ENCODE results near the gene POU2F3.
A peak's percentile ranks its signal among the peaks of the same experiment; 100 is the strongest.
"Not testable (repeated sequence)": the region's sequence is repeated elsewhere in the genome, so short reads cannot be mapped to it uniquely, and the experiment has no call there.

POU2F3 gene

DNA sequence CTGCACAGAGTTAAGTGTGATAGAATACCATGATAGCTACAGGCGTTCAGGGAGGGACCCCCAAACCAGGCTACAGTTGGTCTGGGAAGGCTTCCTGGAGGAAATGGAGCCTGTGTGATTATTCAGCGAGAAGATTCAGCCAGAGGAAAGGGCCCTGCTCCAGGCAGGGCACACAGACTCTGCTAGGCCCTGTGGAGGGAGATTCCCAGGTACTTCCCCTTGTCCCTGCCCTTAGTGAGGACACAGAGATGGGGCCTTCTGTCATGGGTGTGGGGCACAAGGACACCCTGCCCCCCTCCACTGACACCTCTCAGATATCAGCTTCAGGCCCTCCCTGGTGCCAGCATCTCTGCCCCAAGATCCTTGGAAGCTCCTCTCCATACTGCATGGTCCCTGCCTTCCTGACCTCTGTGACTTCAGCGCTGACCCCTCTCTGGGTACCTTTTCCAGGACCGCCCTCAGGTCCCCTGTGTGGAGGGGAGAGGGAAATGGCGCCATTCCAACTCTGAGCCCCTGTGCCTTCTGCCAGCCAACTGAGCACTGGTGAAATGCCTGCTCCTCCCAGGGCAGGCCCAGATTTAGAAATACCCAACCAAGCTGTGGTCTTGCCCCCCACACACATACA is 12.6 kb upstream of the POU2F3 start:
- DNase-seq: no peak

DNA sequence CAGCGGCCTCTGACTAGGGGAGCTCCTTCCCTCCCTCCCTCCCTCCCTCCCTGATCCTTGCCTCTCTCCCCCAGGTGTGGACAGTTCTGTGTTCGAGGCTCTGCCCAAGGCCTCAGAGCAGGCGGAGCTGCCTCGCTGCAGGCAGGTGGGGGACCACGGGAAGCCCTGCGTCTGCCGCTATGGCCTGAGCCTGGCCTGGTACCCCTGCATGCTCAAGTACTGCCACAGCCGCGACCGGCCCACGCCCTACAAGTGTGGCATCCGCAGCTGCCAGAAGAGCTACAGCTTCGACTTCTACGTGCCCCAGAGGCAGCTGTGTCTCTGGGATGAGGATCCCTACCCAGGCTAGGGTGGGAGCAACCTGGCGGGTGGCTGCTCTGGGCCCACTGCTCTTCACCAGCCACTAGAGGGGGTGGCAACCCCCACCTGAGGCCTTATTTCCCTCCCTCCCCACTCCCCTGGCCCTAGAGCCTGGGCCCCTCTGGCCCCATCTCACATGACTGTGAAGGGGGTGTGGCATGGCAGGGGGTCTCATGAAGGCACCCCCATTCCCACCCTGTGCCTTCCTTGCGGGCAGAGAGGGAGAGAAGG is 11.1 kb upstream of the POU2F3 start:
- no peak for DNase-seq

DNA sequence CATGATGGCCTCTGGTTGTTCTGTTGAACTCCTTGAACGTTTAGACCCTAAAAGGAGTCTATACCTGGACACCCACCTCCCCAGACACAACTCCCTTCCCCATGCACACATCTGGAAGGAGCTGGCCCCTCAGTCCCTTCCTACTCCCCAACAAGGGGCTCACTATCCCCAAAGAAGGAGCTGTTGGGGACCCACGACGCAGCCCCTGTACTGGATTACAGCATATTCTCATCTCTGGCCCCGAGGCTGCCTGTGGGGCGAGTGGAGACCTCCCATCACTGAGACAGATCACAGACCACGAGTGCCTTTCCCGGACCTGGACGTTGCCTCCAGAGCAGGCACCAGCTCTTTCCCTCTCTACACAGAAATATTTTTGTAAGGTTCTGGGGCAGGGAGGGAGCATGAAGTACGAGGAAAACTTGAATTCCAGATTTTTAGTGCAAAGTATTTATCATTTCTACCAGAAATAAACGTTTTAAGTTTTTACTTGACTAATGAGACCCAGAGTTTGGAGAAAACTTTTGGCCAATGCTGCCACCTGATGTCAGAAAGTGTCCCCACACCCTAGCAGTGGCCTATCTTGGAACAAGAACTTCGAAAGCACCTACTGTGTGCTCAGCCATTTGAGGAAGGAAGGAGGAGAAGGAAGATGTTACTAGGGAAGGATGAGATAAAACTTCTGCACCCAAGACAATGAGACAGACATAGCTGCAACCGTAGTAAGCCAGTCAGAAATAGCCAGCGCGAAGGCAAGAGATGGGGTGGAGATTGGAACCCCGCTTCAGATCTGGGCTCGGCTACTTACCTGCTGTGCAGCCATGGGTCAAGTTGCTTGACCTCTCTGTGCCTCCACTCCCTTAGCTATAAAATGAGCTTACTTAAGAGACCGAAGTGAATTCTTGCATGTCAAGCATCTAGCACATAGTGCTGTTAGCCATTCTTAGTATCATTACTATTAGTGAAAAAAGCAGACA is 10.2 kb upstream of the POU2F3 start:
- DNase-seq: peak; percentile 64

DNA sequence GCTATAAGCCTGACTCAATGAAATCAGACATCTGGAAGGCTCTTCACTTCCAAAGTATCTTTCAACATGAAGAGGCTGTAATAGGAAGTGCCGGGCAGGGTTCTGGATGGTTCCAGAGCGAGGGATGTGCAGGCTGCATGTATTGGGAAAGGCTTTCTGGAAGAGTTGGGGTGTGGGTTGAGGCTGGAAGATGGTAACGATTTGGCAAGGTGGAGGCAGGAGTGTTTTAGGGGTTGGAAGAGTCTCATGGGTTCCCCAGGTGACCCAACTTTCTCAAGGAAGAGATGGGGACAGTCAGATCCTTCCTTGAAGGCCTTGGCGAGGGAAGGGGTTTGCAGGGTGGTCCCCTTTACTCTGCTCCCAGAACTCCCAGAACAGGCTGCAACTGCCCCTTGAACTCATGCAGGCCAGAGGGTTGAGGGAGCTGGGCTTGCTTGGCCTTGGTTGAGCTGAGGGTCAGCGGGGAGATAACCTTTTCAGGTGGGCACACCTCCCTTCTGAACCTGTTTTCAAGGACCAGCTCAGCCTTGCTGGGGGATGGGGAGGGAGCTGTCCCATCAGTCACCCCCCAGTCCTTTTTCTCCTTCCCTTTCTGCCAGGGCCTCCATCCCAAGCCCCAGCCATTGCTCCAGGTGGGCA is 9.4 kb upstream of the POU2F3 start:
- no peak for DNase-seq

DNA sequence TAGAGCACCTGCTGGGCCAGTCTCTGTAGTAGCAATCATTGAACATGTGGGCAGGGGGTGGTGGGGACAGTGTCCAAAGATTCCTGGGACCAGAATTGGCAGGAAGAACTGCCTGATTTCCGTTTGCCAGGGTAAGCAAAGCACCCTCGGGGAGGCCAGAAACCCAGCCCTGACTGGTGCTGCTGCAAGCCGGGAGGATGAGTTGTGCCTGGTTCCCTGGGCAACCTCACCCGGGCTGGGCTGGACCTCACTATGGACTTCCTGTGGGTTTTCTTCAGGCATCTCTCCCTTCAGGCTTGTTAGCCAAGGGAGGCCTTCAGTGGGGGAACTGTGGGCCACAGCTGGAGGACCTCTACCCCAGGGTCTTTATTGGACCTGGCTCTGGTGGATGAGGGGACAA is 8.0 kb upstream of the POU2F3 start:
- no peak for DNase-seq

DNA sequence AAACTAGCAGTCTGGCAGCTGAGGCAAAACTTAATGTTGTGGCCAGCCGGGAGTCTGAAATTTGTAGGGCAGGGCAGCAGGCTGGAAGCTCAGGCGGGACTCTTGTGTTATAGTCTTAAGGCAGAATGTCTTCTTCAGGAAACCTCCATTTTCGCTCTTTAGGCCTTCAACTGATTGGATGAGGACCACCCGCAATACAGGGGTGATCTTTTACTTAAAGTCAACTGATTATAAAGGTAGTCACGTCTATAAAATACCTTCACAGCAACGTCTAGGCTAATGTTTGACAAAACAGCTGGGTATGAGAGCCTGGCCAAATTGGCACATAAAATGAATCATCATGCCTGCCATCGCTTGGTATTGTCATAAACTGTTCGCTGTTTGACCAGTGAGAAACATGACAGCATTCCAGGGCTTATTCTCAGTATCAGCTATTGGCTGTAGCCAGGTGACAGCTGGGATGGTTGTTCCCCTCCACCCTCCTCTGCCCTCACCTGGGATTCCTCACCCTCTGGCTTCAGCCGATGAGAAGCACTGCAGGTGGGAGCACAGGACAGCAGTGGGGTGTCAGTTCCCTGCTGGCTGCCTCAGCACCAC is 6.6 kb upstream of the POU2F3 start:
- no peak for DNase-seq

DNA sequence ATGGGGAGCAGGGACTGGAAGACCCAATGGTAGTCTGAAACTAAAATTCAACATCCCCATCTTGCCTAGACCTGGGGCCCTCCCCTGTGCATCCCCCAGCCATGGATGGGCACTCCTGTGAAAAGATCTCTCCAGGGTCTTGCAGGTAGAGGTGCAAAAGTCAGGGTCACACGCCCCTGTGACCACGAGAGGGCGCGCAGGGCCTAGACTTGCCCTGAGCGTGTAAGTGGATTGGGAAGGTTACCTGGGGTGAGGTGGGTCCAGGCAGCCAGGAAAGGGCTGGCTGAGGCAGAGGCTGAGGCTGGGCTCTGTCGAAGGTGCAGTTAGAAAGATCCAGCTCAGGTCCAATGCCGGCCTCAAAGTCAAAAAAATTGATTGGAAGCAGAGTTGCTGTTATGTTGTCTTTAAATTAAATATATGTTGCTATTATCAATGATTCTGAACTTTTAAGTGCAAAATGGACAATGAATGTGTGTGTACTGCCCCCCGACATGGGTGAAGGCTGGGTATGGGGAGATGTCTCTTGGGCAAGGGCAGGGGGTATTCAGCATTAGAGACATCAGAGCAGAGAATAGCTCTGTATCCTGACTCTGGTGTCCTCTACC is 4.8 kb upstream of the POU2F3 start:
- no peak for DNase-seq

DNA sequence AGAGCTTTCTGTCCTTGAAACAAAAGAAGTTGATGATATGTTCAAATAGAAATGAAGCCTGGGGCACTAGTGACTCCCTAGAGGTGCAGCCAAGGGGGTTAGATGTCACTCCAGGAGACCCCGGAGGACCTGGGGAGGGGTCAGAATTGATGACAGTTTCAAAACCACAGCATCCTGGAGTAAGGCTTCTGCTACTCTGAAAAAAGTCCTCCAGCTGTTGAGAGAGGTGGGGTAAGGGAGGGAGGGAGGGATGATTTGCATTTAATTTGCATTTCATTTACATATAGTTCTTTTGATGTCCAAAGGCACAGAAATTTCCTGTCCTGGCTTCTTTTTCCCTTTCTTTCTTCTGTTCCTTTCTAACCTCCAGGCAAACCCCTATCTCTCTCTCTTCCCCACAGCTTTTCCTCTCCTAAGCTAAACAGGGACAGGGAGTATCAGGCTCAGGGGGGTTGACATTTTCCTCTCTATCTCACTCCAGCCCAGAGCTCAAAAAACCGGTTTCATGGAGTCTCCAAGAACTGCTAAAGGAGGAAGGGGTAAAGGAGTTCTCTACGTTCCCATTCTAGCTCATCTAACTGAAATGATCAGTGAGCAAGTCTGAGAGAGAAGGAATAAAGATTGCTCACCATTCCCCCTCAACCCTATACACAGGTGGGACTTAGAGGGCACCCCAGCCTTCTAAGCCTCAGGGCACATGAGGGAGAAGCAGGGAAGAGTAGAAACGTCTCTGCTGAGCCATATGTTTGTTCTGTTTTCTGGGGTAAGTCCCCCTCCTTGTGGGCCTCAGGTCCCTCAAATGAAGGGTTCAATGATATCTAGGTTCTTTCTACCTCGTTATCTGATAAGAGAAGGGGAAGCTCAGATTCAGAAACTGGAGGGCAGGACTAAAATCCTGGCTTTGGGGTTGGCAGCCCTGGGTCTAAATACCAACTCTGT is 3.5 kb upstream of the POU2F3 start:
- DNase-seq: no peak

DNA sequence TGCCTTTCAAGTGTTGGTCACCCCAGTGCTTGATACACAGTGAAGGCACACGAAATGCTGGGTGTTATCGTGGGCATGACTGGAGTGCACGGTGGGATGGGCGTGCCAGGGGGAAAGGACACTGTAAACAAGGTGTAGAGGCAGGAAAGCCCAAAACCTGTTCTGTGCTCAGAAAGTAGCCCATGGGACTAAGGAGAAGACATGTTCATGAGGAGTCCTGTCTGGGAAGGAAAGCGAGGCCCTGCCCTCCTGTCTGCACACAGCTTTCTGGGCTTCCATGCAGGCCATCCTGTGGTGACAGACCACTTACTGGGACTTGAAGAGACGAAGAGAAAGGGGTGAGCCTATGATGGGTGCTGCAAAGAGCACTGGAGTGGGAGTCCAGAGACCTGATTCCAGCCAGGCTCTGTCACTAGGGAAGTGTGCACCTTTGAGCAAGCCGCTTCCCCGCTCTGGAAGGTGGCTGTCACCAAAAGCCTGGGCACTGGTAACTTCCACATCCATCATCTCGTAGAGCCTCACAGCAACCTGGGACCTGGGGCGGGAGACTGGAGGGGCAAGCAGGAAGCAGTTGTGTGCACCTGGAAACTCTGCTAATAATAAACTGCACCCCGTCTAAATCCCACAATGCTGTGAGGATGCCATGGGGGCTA is 846 bp upstream of the POU2F3 start:
- DNase-seq: no peak

DNA sequence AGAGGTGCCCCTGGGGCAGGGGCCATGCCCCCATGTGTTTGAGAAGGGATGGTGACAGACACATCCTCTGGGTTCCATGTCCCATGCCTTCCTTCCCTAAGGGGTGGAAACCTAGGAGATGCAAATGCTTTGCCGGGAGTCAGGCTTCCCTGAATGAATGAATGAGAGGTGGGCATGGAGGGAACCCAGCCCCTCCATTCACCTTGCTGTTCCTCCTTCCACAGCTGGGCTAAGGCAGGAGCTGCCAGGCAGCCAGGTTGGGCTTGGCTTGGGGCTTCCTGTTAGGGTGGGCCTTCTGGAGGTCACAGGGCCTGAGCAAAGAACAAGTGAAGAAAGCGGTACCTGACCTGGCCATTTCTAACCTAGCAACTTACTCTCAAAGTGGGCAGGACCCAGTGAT is 926 bp downstream of the POU2F3 start:
- DNase-seq: no peak

DNA sequence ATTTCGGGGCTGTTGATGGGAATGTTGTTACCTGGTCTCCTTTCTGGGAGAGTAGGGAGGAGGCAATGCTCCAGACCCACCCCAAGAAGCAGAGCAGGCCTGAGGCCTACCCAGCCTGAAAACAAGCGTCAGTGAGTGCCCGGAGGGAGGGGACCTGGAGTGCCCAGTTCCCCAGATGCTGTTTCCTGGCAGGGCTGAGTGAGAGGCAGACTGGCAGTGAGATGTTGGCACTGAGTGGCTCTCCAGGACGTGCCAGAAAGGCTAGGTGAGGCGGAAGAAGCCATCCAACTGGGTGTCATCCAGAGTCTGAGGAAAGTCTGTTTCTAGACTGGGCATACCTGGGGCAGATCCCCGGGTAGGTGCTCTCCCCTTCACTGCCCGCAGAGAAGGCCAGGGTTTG is 1.3 kb downstream of the POU2F3 start:
- no peak for DNase-seq

DNA sequence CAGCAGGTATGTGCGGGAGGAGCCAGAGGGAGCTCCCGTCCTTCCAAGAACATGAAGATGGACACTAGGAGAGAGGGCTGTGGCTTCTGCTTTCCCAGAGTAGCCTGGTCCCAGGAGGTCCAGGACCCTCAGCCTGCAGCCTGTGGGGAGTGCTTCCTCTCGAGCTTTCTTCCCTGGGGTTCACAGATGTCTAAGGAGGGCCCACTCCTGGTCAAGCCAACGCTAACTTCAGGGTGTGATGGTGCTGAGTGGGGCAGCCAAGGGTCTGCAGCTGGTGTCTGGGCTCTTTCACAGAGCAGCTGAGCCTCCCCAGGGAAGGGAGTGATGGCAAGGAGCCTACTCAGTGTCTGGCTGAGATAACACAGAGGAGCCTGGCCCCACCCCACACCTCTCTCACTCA is 3.3 kb downstream of the POU2F3 start:
- DNase-seq: no peak

DNA sequence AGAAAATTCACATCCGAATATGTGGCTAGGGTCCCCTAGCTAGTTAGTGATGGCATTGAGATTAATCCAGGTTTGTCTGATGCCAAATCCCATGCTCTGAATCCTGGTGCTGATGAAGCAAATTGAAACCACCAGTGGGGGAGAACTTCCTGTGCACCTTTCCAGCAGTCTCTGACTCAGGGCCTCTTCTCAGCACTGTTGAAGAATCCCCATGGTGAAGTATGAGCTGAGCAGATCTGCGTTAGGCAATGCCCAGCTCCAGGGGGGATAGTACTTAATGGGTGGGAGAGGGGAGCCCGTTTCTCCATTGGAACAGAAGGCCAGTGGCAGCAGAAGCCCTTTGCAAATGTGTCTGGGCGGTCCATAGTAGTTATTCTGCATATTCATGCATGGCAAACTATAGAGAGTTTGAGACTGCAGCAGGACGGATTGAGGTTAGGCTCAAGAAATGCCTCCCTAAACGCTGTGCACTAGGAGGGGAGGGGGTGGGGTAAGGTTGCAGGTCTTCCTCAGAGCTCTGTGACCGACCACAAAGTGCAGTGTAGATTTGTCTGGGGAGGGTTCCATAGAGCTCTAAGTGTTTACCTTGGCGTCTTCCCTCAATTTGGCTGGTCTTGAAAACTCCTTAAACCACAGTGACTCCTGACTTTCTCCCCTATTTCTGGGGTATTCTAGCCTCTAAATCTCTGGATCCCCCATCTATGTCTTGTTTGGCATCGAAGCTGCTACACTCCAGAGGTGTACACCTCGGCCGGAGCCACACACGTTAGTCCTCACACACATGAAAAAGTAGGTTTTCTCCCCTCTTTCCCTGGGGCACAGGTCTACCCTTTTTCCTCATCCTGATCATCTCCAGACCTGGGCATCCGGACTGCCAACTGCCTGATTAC is 4.8 kb downstream of the POU2F3 start:
- no peak for DNase-seq

DNA sequence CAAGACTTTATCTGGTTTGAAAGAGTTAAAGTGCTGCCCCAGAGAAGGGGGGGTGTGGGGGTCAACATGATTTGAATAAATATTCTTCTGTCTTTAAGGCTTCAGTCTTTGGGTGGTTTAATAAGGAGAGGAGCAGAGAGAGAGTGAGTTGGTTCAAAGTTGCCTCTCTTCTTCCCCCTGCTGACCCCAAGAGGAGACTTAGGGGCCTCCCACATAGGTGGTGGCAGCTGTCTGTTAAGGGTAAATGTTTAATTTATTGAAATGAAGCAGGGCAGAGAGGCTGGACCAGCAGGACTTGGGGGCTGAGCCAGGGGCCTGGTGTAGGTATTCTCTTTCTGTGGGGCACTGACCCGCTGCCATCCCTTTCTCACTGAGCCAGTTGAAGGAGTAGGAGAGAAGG is 5.5 kb downstream of the POU2F3 start:
- DNase-seq: no peak

DNA sequence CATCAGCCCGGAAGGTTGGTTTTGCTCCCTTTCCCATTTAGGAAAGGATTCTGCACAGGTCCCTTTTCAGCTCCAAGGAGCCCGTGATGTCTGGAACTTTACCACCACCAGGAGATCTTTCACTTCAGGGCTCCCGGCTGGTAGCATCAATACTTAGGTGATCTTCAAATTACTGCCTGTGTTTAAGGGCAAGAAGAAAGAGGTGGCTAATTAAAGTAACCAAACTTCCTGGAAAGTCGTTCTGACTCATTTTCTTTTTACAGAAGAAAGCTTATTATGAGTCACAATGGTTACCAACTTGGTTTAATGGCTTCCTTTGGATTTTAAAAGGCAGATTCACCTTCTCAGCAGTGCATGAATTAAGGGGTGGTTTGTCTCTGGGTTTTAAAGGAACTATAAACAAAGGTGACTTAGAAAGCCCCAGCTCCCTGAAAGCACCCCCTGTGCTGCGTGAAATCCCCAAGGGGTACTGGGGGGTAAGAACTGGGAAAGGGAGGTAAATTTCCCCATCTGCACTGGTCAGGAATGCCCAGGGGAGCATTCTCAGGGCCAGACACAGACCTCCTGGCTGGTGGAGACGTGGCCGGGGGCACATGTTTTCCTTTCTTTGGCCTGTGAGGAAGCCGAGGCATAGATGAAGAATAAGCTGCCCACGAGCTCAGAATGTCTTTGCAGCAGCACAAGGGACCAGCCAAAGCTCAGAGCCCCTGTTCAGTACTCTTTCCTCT is 8.8 kb downstream of the POU2F3 start:
- DNase-seq: no peak

DNA sequence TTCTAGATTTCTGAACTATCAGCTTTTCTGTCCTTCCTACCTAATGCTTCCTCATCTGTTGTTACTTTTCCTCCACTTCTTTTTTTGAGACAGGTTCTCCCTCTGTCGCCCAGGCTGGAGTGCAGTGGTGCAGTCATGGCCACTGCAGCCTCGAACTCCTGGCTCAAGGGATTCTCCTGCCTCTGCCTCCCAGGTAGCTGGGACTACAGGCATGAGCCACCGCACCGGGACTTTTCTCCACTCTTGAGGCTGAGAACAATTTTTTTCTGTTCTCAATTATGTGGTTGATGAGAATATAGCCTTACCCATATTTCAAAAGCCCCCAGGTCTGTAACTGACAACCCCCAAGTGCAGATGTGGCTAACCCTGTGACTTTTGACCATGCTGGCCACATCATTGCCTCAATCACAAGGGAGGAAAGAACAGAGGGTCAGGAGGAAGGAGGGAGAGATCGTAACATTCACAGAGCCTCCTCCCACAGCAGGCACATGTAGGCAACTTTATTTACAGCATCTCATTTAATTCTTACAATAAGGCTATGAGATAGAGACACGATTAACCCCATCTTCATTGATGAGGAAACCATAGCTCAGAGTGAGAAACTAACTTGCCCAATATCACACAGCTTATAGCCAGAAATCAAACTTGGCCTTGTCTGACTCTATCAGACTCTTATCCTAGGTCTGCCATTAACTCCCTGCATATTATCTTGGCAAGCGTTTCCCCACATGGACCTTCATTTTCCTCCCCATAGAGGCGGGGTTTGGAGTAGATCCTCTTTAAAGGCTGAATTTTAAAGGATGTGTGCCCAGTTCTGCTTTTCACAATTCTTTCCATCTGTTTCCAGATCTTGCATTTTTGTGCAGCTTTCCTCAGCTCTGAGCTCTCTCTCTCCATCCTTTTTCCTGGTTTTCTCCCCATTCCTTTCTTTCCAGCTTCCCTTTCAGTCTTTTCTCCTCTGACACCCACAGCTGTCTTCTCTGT is 9.6 kb downstream of the POU2F3 start:
- no peak for DNase-seq

DNA sequence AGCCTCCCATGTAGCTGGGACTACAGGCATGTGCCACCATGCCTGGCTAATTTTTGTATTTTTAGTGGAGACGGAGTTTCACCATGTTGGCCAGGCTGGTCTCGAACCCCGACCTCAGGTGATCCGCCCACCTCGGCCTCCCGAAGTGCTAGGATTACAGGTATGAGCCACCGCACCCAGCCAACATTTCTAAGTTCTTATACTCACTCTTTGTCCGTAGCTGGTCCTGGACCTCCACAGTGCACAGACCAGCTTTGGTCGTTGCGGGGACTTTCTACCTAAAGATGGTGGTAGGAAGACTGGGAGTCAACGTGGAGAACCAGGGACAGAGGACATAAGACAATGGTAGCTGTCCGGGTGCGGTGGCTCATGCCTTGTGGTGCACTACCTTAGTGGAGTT is 13.4 kb downstream of the POU2F3 start:
- DNase-seq: not testable (repeated sequence)
